PC-9 (cell line): Measurements from ENCODE around the gene FEM1B. TPM values are rescaled to one million over a fixed set of nuclear protein-coding genes. Genes with fewer than 3 reads are reported as not detected.

Experiments used
- BruUV-seq: library from RNA; stranded (reverse); fragments of 400-500 nt; replicated peaks from 2 replicates; lab custom pipeline; 2021; lab: Mats Ljungman, UMichigan
- CTCF ChIA-PET: fragments of 300-600 bp; sonication (Branson Sonifier 250); formaldehyde crosslinking; loops from one replicate; lab custom pipeline; 2022; ENCODE audit warnings: antibody characterized with exemption; lab: Charles Lee
- POLR2A ChIA-PET: fragments of 300-600 bp; sonication (Branson Sonifier 250); formaldehyde crosslinking; loops from one replicate; lab custom pipeline; 2022; ENCODE audit warnings: antibody characterized with exemption; ENCODE audit not compliant: unreplicated experiment; lab: Charles Lee
- DNase-seq, 2 experiments: peaks; one replicate each; pipeline versions ENCODE4 v3.0.0 to v3.0.0-alpha.2; 2015 to 2022; ENCODE audit warnings: mixed read lengths in 1 of 2
- H2AFZ ChIP-seq: fragments of 200-600 bp; sonication (generic); 2 replicates; pipeline ENCODE4 v1.8.1; 2017; ENCODE audit warnings: antibody characterized with exemption
- H3F3A ChIP-seq: fragments of 200-600 bp; sonication (generic); 2 replicates; pipeline ENCODE4 v1.8.1; 2017; ENCODE audit warnings: antibody characterized with exemption, mild to moderate bottlenecking, low read depth; ENCODE audit not compliant: insufficient read depth
- H3K27ac ChIP-seq: fragments of 200-600 bp; sonication (generic); 2 replicates; pipeline ENCODE4 v1.6.1; 2016; ENCODE audit warnings: mixed run types
- H3K27me3 ChIP-seq: fragments of 200-600 bp; sonication (generic); 2 replicates; pipeline ENCODE4 v1.6.1; 2016; ENCODE audit warnings: low read depth, mixed run types; ENCODE audit not compliant: insufficient read depth
- H3K36me3 ChIP-seq: fragments of 200-600 bp; sonication (generic); 2 replicates; pipeline ENCODE4 v1.6.1; 2016; ENCODE audit warnings: low read depth, mixed run types
- H3K4me1 ChIP-seq: fragments of 200-600 bp; sonication (generic); replicated peaks from 2 replicates; pipeline ENCODE4 v1.6.1; 2016; ENCODE audit warnings: mixed run types; ENCODE audit not compliant: insufficient read depth
- H3K4me2 ChIP-seq: fragments of 200-600 bp; sonication (generic); 2 replicates; pipeline ENCODE4 v1.6.1; 2017; ENCODE audit warnings: mixed run types
- H3K4me3 ChIP-seq: fragments of 200-600 bp; sonication (generic); 2 replicates; pipeline ENCODE4 v1.6.1; 2016; ENCODE audit warnings: mixed run types
- H3K79me2 ChIP-seq: fragments of 200-600 bp; sonication (generic); 2 replicates; pipeline ENCODE4 v1.6.1; 2017; ENCODE audit warnings: low read depth, mixed run types
- H3K9me2 ChIP-seq: fragments of 200-600 bp; sonication (generic); 2 replicates; pipeline ENCODE4 v1.8.1; 2017; ENCODE audit warnings: mild to moderate bottlenecking; ENCODE audit not compliant: insufficient read depth
- H3K9me3 ChIP-seq: fragments of 200-600 bp; sonication (generic); 2 replicates; pipeline ENCODE4 v1.8.1; 2016; ENCODE audit warnings: low read depth; ENCODE audit not compliant: insufficient read depth
- H4K20me1 ChIP-seq: fragments of 200-600 bp; sonication (generic); 2 replicates; pipeline ENCODE4 v1.8.1; 2017; ENCODE audit not compliant: insufficient read depth
- EZH2 ChIP-seq: fragments of 200-600 bp; sonication (generic); IDR thresholded peaks from 2 replicates; pipeline ENCODE4 v1.8.0; 2017; ENCODE audit warnings: antibody characterized with exemption, low read depth
- intact Hi-C: fragments of 100-400 bp; cut with micrococcal nuclease; formaldehyde crosslinking; loops from one replicate; pipeline ENCODE4 v1.10.0; 2022; ENCODE audit not compliant: unreplicated experiment
- total RNA-seq: library from RNA; stranded (reverse); gene quantifications from 2 replicates; pipeline ENCODE4 v1.2.3, GENCODE V29; 2021
- TF ChIP-seq, protein P1 (sequence below): fragments of 200-600 bp; sonication (generic); conservative IDR thresholded peaks from 2 replicates; pipeline ENCODE4 v1.6.1; 2017; ENCODE audit warnings: mixed run types, antibody characterized with exemption, mild to moderate bottlenecking, moderate library complexity

The FEM1B gene
- total RNA-seq, 1 experiment from 2014 or later = 31.6 TPM

DNA sequence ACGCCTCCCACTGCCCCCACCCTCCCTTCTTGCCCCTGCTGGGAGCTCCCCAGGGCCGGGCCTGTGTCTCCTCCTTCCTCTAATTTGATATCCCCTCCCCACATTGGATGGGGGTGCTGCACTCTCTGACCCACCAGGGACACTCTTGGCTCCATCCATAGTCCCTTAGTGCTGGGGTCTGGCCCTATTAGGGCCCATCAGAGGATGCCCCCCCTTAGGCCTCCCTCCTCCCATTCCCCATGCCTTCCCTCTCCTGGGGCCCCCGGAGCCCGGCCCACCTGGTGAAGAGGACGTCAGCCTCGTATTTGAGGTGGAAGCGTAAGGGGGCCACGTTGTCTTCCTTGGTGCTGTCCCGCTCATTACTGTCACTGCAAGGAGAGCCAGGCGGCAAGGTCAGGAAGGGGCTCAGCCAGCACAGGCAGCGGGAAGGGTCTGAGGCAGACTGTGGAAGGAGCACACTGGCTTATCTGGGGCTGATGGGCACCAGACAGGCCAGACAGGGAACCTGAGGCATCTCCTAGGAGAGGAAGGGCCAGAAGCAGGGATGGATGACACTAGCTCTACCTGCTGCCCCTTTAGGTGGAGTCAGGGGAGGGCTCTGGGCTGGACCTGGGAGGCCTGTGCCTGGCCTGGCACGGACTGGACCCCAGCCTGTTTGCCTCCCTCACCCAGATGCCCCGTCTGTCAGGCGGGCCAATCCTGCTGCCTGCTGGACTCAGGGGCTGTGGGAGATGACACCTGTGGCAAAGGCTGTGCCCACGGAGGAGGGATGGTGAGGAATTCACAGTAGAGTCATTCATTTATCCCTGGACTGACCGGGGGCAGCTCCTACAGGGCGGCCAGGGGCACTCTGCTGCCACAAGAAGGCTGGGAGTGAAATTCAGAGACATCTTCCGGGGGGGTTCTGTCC is 36.2 kb downstream of the FEM1B start:
- no TSS peak for BruUV-seq
- no peaks in the 10 kb centered on the region for H3F3A ChIP-seq
- DNase-seq = no peak
- no peaks in the 10 kb centered on the region for H3K79me2 ChIP-seq
- TF ChIP-seq, protein P1, sequence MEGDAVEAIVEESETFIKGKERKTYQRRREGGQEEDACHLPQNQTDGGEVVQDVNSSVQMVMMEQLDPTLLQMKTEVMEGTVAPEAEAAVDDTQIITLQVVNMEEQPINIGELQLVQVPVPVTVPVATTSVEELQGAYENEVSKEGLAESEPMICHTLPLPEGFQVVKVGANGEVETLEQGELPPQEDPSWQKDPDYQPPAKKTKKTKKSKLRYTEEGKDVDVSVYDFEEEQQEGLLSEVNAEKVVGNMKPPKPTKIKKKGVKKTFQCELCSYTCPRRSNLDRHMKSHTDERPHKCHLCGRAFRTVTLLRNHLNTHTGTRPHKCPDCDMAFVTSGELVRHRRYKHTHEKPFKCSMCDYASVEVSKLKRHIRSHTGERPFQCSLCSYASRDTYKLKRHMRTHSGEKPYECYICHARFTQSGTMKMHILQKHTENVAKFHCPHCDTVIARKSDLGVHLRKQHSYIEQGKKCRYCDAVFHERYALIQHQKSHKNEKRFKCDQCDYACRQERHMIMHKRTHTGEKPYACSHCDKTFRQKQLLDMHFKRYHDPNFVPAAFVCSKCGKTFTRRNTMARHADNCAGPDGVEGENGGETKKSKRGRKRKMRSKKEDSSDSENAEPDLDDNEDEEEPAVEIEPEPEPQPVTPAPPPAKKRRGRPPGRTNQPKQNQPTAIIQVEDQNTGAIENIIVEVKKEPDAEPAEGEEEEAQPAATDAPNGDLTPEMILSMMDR = no peak
- TF ChIP-seq EZH2 = no peak
- H3K4me3 ChIP-seq = no peak overlapping the region
- no peak overlapping the region for H3K27ac ChIP-seq
- no peaks in the 10 kb centered on the region for H3K27me3 ChIP-seq
- H3K9me2 ChIP-seq = no peaks in the 10 kb centered on the region
- no peaks in the 10 kb centered on the region for H3K4me1 ChIP-seq
- no peaks in the 10 kb centered on the region for H3K36me3 ChIP-seq
- no peaks in the 10 kb centered on the region for H4K20me1 ChIP-seq
- H2AFZ ChIP-seq = no peak overlapping the region
- no peak overlapping the region for H3K4me2 ChIP-seq
- no peaks in the 10 kb centered on the region for H3K9me3 ChIP-seq
- ChIA-PET POLR2A (no interaction called here), CTCF (no interaction called here)
- intact Hi-C loops = no loop called here

DNA sequence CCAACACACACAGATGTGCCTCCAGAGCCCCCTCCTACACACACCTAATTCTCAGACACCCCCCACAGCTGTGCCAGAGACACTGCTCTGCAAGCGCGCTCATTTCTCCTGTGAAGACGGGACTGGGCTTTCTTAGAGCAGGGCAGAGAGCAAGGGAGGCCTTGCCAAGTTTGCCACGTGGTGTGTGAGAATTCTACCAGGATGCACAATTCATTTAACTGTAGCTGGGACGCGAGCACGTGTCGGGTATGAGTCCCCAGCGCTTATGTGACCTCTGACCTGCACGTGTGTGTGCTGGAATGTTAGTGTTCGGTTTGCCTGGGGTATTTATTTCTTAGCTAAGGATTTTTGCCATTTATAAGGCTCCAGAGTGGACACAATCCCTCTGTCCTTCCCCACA is 37.0 kb downstream of the FEM1B start:
- Histone ChIP-seq H3K9me3 (no peaks in the 10 kb centered on the region), H3K36me3 (no peaks in the 10 kb centered on the region), H4K20me1 (no peaks in the 10 kb centered on the region), H3F3A (no peaks in the 10 kb centered on the region), H3K9me2 (no peaks in the 10 kb centered on the region), H3K27ac (no peak overlapping the region), H3K79me2 (no peaks in the 10 kb centered on the region), H3K4me3 (no peak overlapping the region), H2AFZ (no peak overlapping the region), H3K4me1 (no peaks in the 10 kb centered on the region), H3K4me2 (no peak overlapping the region), H3K27me3 (no peaks in the 10 kb centered on the region)
- DNase-seq = no peak
- POLR2A ChIA-PET = interaction anchor here (0.7 kb wide), 1 partner anchor 221 kb away, joined by 3 read pairs; no protein-coding TSS in a partner anchor
- intact Hi-C loops = no loop called here
- CTCF ChIA-PET = no interaction called here
- TF ChIP-seq, protein P1 = no peak
- TF ChIP-seq EZH2 = no peak
- BruUV-seq = no TSS peak

DNA sequence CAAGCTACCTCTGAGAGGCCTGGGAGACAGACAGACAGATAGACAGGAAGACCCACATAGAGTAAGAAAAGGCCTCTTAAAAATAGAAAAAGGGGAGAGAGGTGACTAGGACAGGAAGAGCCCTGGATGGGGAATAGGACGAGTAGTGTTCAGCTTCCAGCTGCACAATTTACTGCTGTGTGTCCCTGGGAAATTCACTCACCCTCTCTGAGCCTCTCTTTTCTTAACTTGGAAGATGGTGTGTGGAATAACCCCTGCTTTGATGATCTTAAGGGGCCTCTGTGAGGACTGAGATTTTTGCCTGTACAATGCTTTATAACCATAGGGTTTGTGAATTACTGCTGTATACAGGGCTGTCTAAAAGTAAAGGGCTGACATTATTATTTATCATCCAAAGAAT is 37.5 kb downstream of the FEM1B start:
- no peaks in the 10 kb centered on the region for H3K79me2 ChIP-seq
- no peaks in the 10 kb centered on the region for H3K36me3 ChIP-seq
- TF ChIP-seq, protein P1 = no peak
- no peak for TF ChIP-seq EZH2
- no peak overlapping the region for H2AFZ ChIP-seq
- intact Hi-C loops = no loop called here
- CTCF ChIA-PET = no interaction called here
- POLR2A ChIA-PET = interaction anchor here (0.7 kb wide), 1 partner anchor 221 kb away, joined by 3 read pairs; no protein-coding TSS in a partner anchor
- no peaks in the 10 kb centered on the region for H3K4me1 ChIP-seq
- H3F3A ChIP-seq = no peaks in the 10 kb centered on the region
- no peaks in the 10 kb centered on the region for H3K27me3 ChIP-seq
- H3K27ac ChIP-seq = no peak overlapping the region
- BruUV-seq = no TSS peak
- no peak overlapping the region for H3K4me3 ChIP-seq
- no peaks in the 10 kb centered on the region for H3K9me3 ChIP-seq
- H3K9me2 ChIP-seq = no peaks in the 10 kb centered on the region
- no peak overlapping the region for H3K4me2 ChIP-seq
- no peak for DNase-seq
- no peaks in the 10 kb centered on the region for H4K20me1 ChIP-seq
